Prostate gland (tissue), 2 donors: ENCODE data around the gene PCDHGA8. TPM values are rescaled to one million over a fixed set of nuclear protein-coding genes. Genes with fewer than 3 reads are reported as not detected.
A peak's percentile ranks its signal among the peaks of the same experiment; 100 is the strongest.

ENCODE experiments used
- DNase-seq: peaks from one replicate; pipeline ENCODE4 v3.0.0-alpha.2; 2019; ENCODE audit warnings: low spot score
- H3K27ac ChIP-seq, 2 donors: fragments of 200-600 bp; sonication (generic); 2 replicates each; pipeline ENCODE4 v1.5.1; 2017 to 2019
- H3K27me3 ChIP-seq: fragments of 200-600 bp; sonication (generic); replicated peaks from 2 replicates; pipeline ENCODE4 v1.5.1; 2019; ENCODE audit not compliant: insufficient read depth
- H3K36me3 ChIP-seq, 2 donors: fragments of 200-600 bp; sonication (generic); 1 replicate in 1 of 2; 2 replicates in 1 of 2; pipeline versions ENCODE4 v1.5.1 to v1.8.1; 2017 to 2019
- H3K4me1 ChIP-seq: fragments of 200-600 bp; sonication (generic); replicated peaks from 2 replicates; pipeline ENCODE4 v1.5.1; 2019
- H3K4me3 ChIP-seq, 2 donors: fragments of 200-600 bp; sonication (generic); 2 replicates each; pipeline ENCODE4 v1.5.1; 2017 to 2019
- H3K9me3 ChIP-seq: fragments of 200-600 bp; sonication (generic); 2 replicates; pipeline ENCODE4 v1.5.1; 2017
- POLR2A ChIP-seq: fragments of 450-650 bp; IDR thresholded peaks from one replicate; pipeline ENCODE4 v1.6.1; 2016; ENCODE audit warnings: antibody characterized with exemption, mild to moderate bottlenecking
- POLR2AphosphoS5 ChIP-seq: sonication (generic); formaldehyde crosslinking; IDR thresholded peaks from one replicate; pipeline ENCODE4 v1.6.1; 2017; ENCODE audit warnings: antibody characterized with exemption
- WGBS: methylation state at CpG from one replicate; pipeline ENCODE4 v1.1.5; 2018; 5-methylcytosine and 5-hydroxymethylcytosine counted together
- intact Hi-C: fragments of 100-400 bp; cut with DNase I; formaldehyde crosslinking; loops from one replicate; pipeline ENCODE4 v1.14.2; 2022
- total RNA-seq, 2 donors: library from RNA; depleted of rRNA; stranded (reverse); fragments of >200 nt; gene quantifications; one replicate each; pipeline ENCODE4 v1.1.0, GENCODE V29; 2016
- TF ChIP-seq, protein P1 (sequence below), 4 experiments: fragments of 200-600 bp in 2 of 4; fragments of 450-650 bp in 2 of 4; sonication (generic) in 2 of 4; IDR thresholded peaks; 1 replicate in 3 of 4; 2 replicates in 1 of 4; pipeline ENCODE4 v1.5.1; 2016 to 2019; ENCODE audit warnings: antibody characterized with exemption in 4 of 4, mild to moderate bottlenecking in 2 of 4, moderate library complexity in 2 of 4

Gene PCDHGA8
- total RNA-seq, 2 donors from 2014 or later = 1.1 to 4.2 TPM

DNA sequence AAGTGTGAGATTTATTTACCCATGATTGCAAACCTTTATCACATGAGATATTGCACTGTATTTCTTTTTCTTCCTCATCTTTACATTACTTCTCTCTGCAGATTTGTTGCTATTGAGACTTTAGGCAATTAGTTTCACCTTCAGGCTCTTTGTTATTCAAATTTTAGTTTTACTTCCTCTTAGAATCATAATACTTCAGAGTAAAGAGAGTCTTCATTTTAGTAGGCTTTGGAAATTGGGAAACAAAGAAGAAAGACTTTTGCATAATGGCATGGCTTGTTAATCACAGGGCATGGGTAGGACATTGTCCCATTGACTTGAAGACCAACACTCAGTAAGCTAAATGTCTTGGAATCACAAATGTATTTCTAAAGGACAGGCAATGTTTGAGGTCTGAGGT lies 29.7 kb upstream of the PCDHGA8 start:
- DNase-seq = no peak
- Histone ChIP-seq H3K27me3 (peaks cover 23% of the 10 kb centered on the region), H3K36me3 (no peaks in the 10 kb centered on the region), H3K4me1 (no peaks in the 10 kb centered on the region), H3K9me3 (no peaks in the 10 kb centered on the region), H3K4me3 (no peak overlapping the region), H3K27ac (no peak overlapping the region)
- TF ChIP-seq POLR2AphosphoS5 = no peak
- intact Hi-C loops = no loop called here

DNA sequence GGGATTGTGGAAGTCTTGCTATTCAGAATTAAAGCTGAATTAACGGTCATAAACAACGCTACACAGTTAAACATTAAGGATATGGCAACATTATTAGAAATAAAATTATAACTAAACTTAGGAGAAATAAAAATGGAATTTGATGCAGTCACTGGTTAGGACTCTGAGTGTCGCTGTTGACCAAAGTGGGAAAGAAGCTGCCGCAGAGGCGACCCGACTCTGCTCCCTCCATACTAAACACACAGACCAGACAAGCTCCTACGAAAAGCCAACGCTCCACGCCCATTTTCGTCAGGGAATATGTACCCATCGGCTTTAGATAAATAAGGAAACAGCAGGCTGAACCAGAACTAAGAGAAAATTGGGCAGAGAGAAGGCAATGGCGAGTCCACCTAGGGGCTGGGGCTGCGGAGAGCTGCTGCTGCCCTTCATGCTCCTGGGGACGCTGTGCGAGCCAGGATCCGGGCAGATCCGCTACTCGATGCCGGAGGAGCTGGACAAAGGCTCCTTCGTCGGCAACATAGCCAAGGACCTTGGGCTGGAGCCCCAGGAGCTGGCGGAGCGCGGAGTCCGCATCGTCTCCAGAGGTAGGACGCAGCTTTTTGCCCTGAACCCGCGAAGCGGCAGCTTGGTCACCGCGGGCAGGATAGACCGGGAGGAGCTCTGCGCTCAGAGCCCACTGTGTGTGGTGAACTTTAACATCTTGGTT lies 28.3 kb upstream of the PCDHGA8 start, which contains the start of gene PCDHGA5:
PCDHGA5 (plus strand) TSS at position 211 of the 709 bp plus-strand sequence; CDS start at position 380, 169 bp downstream.
- TF ChIP-seq POLR2A (no peak), POLR2AphosphoS5 (no peak)
- TF ChIP-seq, protein P1, sequence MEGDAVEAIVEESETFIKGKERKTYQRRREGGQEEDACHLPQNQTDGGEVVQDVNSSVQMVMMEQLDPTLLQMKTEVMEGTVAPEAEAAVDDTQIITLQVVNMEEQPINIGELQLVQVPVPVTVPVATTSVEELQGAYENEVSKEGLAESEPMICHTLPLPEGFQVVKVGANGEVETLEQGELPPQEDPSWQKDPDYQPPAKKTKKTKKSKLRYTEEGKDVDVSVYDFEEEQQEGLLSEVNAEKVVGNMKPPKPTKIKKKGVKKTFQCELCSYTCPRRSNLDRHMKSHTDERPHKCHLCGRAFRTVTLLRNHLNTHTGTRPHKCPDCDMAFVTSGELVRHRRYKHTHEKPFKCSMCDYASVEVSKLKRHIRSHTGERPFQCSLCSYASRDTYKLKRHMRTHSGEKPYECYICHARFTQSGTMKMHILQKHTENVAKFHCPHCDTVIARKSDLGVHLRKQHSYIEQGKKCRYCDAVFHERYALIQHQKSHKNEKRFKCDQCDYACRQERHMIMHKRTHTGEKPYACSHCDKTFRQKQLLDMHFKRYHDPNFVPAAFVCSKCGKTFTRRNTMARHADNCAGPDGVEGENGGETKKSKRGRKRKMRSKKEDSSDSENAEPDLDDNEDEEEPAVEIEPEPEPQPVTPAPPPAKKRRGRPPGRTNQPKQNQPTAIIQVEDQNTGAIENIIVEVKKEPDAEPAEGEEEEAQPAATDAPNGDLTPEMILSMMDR (IDR thresholded peaks at IDR 0.05) = no peak
- H3K27me3 ChIP-seq = peaks cover 23% of the 10 kb centered on the region
- no peak for DNase-seq
- H3K36me3 ChIP-seq = no peaks in the 10 kb centered on the region
- H3K27ac ChIP-seq = no peak within 1 kb of the TSS
- intact Hi-C loops = no loop called here
- no peaks in the 10 kb centered on the region for H3K9me3 ChIP-seq
- H3K4me3 ChIP-seq = no peak within 1 kb of the TSS
- WGBS = 10% methylated on average over 34 of the region's 34 CpGs
- H3K4me1 ChIP-seq = no peaks in the 10 kb centered on the region

DNA sequence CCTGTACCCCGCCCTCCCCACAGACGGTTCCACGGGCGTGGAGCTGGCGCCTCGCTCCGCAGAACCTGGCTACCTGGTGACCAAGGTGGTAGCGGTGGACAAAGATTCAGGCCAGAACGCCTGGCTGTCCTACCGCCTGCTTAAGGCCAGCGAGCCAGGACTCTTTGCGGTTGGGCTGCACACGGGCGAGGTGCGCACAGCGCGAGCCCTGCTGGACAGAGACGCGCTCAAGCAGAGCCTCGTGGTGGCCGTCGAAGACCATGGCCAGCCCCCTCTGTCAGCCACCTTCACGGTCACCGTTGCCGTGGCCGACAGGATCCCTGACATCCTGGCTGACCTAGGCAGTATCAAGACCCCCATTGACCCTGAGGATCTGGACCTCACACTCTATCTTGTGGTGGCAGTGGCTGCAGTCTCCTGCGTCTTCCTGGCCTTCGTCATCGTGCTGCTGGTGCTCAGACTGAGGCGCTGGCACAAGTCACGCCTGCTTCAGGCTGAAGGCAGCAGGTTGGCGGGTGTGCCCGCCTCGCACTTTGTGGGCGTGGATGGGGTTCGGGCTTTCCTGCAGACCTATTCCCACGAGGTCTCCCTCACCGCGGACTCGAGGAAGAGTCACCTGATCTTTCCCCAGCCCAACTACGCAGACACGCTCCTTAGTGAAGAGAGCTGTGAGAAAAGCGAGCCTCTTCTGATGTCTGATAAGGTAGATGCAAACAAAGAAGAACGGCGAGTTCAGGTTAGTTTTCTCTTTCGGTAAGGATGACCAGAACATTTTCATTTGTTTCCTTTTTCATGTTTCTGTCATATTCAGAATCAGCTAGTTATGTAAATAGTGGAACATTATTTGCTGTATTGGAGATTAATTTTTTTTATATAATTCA lies 26.2 kb upstream of the PCDHGA8 start:
- 20% methylated on average over 31 of the region's 46 CpGs for WGBS
- Histone ChIP-seq H3K9me3 (no peaks in the 10 kb centered on the region), H3K4me3 (no peak overlapping the region), H3K4me1 (no peaks in the 10 kb centered on the region), H3K27me3 (peaks cover 17% of the 10 kb centered on the region), H3K27ac (no peak overlapping the region), H3K36me3 (no peaks in the 10 kb centered on the region)
- intact Hi-C loops = no loop called here
- TF ChIP-seq POLR2A (no peak), POLR2AphosphoS5 (no peak)
- TF ChIP-seq, protein P1 (IDR thresholded peaks at IDR 0.05) = no peak
- no peak for DNase-seq

DNA sequence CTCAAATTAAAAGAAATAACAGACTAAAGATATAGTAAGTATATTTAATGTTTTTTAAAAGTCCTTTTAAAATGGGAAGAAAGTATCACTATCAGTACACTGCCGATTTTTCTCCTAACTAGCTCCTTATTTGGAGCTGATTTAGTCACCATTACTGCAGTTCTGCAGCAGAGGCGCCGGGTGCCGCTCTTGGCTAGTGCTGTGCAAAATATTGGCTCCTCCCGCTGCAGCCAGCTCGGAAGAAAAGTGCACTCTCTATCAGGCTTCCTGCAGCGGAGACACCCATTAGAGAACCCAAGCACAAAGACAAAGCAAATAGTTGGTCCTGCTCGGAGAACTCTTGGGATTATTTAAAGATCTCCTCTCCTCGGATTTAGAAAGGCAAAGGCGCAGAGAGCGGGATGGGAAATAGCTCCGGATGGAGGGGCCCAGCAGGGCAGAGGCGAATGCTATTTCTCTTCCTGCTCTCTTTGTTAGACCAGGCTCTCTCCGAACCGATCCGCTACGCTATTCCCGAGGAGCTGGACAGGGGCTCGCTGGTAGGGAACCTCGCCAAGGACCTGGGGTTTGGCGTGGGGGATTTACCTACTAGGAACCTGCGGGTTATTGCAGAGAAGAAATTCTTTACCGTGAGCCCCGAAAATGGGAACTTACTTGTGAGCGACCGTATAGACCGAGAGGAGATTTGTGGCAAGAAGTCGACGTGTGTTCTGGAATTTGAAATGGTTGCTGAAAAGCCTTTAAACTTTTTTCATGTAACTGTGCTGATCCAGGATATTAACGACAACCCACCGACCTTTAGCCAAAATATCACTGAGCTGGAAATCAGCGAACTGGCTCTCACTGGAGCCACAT lies 22.2 kb upstream of the PCDHGA8 start, which contains the start of gene PCDHGB3:
PCDHGB3 (plus strand) TSS at position 249 of the 855 bp plus-strand sequence; CDS start at position 402, 153 bp downstream.
- no peaks in the 10 kb centered on the region for H3K4me1 ChIP-seq
- WGBS = 17% methylated on average over 32 of the region's 32 CpGs
- intact Hi-C loops = no loop called here
- DNase-seq = no peak
- no peak within 1 kb of the TSS for H3K27ac ChIP-seq
- H3K9me3 ChIP-seq = no peaks in the 10 kb centered on the region
- TF ChIP-seq, protein P1 (IDR thresholded peaks at IDR 0.05) = peak in 1 of 4 experiments; percentile 21
- TF ChIP-seq POLR2AphosphoS5 = no peak
- H3K27me3 ChIP-seq = peaks cover 8% of the 10 kb centered on the region
- H3K4me3 ChIP-seq = no peak within 1 kb of the TSS
- H3K36me3 ChIP-seq = no peaks in the 10 kb centered on the region
